Ureter (tissue), 1 donor: ENCODE measurements around the gene MPDZ. TPM values are rescaled to one million over a fixed set of nuclear protein-coding genes. Genes with fewer than 3 reads are reported as not detected.

Experiments
- DNase-seq: peaks from one replicate; pipeline ENCODE4 v3.0.0-alpha.2; 2020; ENCODE audit warnings: low spot score
- total RNA-seq: library from RNA; stranded (reverse); gene quantifications from one replicate; pipeline ENCODE4 v1.2.4, GENCODE V29; 2023
- donor health status: DM: yes; HTN: yes; CAD: no.

Gene MPDZ
- total RNA-seq, 1 donor from 2014 or later = 27.6 TPM

- DNase-seq = no peak
Observed at GRCh38 chr9:13088720-13089427, 190.6 kb downstream of the MPDZ start.

DNA sequence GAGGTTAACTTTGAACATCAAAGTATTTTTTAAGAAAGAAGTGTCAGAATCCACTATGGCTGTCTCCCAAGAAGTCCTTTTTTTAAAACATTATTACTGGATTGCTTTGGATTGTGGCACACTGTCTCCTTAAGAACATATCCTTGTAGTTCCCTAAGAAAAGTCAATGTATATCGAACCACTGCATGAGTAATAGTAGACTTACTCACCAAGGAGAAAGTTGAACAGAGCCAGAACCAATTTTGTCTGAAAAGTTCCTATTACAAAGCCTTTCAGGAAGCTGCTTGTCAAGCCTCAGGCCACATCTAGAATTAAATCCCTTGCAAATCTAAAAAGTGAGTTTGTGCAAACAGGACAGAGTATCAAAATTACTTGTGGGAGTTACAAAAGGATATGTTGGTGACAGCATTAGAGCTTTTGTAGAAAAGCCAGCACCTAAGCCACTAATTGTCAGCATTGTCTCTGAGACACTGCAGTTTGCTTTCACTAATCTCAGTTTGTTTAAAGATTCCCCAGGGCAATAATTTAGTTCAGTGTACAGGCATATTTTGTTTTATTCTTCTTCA lies 195.4 kb downstream of the MPDZ start:
- DNase-seq = no peak

- DNase-seq = no peak
Observed at GRCh38 chr9:13083366-13083765, 196.1 kb downstream of the MPDZ start.

GRCh38 chr9:13082796-13083195 lies 196.7 kb downstream of the MPDZ start:
- no peak for DNase-seq

DNA sequence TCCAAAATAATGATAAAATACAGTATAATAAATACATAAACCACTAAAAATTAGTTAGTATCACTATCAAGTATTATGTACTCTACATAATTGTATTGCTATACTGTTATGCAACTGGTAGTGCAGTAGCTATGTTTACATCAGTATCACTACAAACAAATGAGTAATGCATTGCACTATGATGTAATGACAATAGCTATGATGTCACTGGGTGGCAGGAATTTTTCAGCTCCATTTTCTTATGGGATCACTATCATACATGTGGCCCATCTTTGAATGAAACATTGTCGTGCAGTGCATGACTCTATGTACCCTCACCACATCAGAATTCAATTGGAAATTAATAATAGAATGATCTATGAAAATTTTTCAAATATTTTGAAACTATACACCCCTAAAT lies 201.3 kb downstream of the MPDZ start:
- no peak for DNase-seq

- DNase-seq = no peak
Observed at GRCh38 chr9:13076616-13077015, 202.9 kb downstream of the MPDZ start.

- no peak for DNase-seq
Observed at GRCh38 chr9:13071921-13072320, 207.6 kb downstream of the MPDZ start.

GRCh38 chr9:13070612-13071595 lies 208.6 kb downstream of the MPDZ start:
- DNase-seq = no peak

DNA sequence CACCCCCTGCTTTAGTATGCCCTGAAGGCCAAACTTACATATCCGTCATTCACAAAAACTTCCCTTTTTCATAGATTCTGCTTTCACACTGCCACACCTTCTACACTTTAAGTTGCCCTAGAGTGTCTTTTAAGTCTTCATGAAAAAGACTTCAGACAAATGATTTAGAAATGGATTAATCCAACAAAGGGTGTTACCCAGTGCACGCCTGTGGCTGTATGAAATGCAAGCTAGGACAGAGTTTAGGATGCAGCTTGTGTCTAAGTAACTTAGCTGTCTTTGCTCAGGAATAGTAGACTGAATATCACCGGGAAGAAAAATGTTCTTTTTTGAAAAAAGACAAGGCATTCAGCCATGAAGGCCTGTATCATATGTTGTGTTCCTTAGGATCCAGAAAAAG lies 210.0 kb downstream of the MPDZ start:
- DNase-seq = no peak

DNA sequence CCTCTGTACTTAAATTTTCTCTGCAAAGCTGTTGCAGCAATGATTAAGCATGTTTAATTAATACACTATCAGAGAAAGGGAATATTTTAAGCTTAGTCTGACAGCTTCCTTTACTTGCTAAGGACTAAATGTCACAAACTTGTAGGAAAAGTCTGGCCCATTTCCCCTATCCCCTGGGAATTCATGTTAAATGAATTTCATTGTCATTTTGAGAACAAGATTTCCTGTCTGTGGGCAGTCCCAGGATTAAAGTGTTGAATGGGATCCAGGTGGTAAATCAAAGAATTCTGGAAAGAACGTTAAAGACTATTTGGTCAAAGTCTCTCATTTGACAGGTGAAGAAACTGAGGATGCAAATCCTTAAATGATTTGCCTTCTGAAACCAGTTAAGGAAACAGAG lies 214.8 kb downstream of the MPDZ start:
- DNase-seq = no peak

DNA sequence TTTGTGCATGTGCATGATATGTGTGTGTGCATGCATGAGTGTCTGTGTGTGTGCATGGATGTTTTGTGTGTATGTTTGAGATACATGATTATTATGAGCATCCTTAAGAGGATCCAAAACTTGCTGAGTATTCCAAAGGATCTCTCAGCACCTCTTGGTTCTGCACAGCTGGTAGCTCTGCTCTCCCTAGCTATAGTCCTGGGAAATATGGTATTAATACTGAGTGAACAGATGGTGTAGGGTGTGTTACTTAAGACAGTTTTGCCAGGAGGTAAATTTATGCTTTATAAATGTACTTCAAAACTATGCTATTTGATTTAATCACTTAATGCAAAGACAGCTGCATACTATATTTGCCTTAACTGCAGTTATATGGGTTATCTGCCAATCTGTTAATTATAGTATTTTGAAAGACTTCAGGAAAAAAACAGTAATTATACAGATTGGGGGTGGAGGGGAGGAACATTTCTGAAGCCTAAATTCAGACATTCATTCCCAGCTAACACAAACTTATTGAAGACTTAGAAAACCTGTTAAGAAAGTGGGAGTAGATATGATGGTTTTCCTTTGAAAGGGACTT lies 215.5 kb downstream of the MPDZ start:
- no peak for DNase-seq

DNA sequence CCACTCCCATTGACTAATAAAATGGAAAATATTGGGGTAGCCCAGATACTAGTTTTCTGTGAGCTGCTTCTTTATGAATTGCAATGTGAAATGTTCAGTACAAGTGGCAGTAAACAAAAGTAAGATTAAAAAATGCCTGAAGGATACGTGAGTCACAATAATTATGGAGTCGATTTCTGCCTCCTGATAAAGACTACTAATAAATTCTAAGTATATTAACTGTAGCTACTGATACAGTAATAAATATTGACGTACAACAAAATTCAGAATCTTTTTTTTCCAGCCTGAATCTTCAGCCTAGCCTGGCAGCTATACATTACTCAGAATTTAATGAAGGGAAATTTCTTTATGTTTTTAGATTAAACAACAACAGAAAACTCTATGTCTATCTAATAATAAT lies 218.1 kb downstream of the MPDZ start:
- no peak for DNase-seq
